GM06990 (cell line): ENCODE measurements around the gene PLA2G6.
"Not testable (repeated sequence)": the region's sequence is repeated elsewhere in the genome, so short reads cannot be mapped to it uniquely, and the experiment has no call there.

Source experiments
- DNase-seq: peaks from one replicate; pipeline ENCODE4 v3.0.0-alpha.2; 2011; ENCODE audit not compliant: insufficient read length; ENCODE audit errors: extremely low read depth
- H3K27me3 ChIP-seq: replicated peaks from 2 replicates; pipeline ENCODE4 v1.6.0; 2011; ENCODE audit warnings: low read length; ENCODE audit not compliant: control insufficient read depth, insufficient read depth
- H3K36me3 ChIP-seq: 2 replicates; pipeline ENCODE4 v1.5.1; 2011; ENCODE audit warnings: low read length; ENCODE audit not compliant: control insufficient read depth, insufficient read depth
- H3K4me3 ChIP-seq: replicated peaks from 2 replicates; pipeline ENCODE4 v1.5.1; 2011; ENCODE audit warnings: low read depth, mild to moderate bottlenecking, control low read depth, low read length
- CTCF ChIP-seq: IDR thresholded peaks from 2 replicates; pipeline ENCODE4 v1.5.1; 2011; ENCODE audit warnings: low read length, control low read depth, mild to moderate bottlenecking, inconsistent platforms; ENCODE audit not compliant: insufficient read depth, poor library complexity, severe bottlenecking

The PLA2G6 gene

GRCh38 chr22:38180841-38181452 lies 683 bp downstream of the PLA2G6 start:
- peak overlapping the region; percentile 77 for H3K4me3 ChIP-seq
- no peak for TF ChIP-seq CTCF
- peak; percentile 65 for DNase-seq

GRCh38 chr22:38178605-38178937 lies 3.1 kb downstream of the PLA2G6 start:
- DNase-seq, H3K36me3 ChIP-seq, H3K27me3 ChIP-seq, H3K4me3 ChIP-seq: not testable (repeated sequence)

More at GRCh38 chr22:38180841-38181452, 683 bp downstream of the PLA2G6 start:
- Histone ChIP-seq H3K36me3 (no peaks in the 10 kb centered on the region), H3K27me3 (no peaks in the 10 kb centered on the region)

- Histone ChIP-seq H3K4me3 (no peak overlapping the region), H3K36me3 (no peaks in the 10 kb centered on the region), H3K27me3 (no peaks in the 10 kb centered on the region)
- TF ChIP-seq CTCF: no peak
- DNase-seq: no peak
Measured at GRCh38 chr22:38177926-38178604, 3.6 kb downstream of the PLA2G6 start.

GRCh38 chr22:38177571-38177925 lies 4.1 kb downstream of the PLA2G6 start:
- not testable (repeated sequence) for H3K4me3 ChIP-seq, DNase-seq

GRCh38 chr22:38177044-38177443 lies 4.6 kb downstream of the PLA2G6 start:
- DNase-seq: no peak
- Histone ChIP-seq H3K4me3 (no peak overlapping the region), H3K27me3 (no peaks in the 10 kb centered on the region), H3K36me3 (no peaks in the 10 kb centered on the region)
- TF ChIP-seq CTCF: no peak

More at GRCh38 chr22:38177571-38177925, 4.1 kb downstream of the PLA2G6 start:
- H3K36me3 ChIP-seq, H3K27me3 ChIP-seq: not testable (repeated sequence)

GRCh38 chr22:38176170-38176741 lies 5.4 kb downstream of the PLA2G6 start:
- H3K4me3 ChIP-seq: no peak overlapping the region
- H3K36me3 ChIP-seq: no peaks in the 10 kb centered on the region
- H3K27me3 ChIP-seq: no peaks in the 10 kb centered on the region
- no peak for TF ChIP-seq CTCF
- DNase-seq: peak; percentile 74
